ENCODE data around the gene ALOXE3. TPM values are rescaled to one million over a fixed set of nuclear protein-coding genes. Genes with fewer than 3 reads are reported as not detected.

Gene ALOXE3
- total and polyA plus RNA-seq, 4 donors: 0.12 to 0.68 (median 0.28) TPM; not detected in 1

DNA sequence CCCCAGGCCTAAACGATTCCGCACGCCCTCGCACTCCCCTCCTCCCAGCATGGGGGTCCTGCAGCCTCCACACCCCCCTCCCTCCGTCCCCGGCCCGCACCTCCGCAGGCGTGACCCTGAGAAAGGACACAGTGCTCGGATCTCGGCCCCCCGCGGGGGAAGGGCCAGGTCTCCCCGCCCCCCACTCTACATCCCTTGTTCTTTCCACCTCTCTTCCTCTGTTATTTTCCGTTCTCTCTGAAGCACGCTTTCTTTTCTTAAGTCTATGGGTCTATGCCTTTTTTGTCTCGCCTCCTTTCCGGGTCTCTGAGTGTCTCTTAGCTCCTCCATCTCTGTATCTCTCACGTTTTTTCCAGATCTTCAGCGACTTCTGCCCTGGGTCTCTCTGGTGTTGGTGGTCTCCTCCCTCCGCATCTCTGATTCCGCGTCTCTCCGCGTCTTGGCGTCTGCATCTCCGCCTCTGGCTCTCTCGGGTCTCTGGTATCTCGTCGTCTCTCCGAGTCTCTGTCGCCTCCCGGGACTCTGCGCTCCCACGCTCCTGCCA, 7.7 kb upstream of the ALOXE3 start:
- peak overlapping the region; percentile 29 to 51 for H3K27ac ChIP-seq (ENCODE audit: low read depth in 1 of 2, low read length in 1 of 2)
- WGBS, 2 donors: 1% methylated on average over 31 to 35 of the region's 35 CpGs
- peaks cover 0 to 51% (median 33%) of the 10 kb centered on the region in 5 donors for H3K4me1 ChIP-seq (ENCODE audit: control insufficient read depth in 5 of 5, insufficient read depth in 5 of 5, low read length in 5 of 5)
- peak overlapping the region; percentile 34 to 37 for H3K9ac ChIP-seq (ENCODE audit: insufficient read depth in 1 of 2, low read length in 2 of 2)
- H3K9me3 ChIP-seq (ENCODE audit: control insufficient read depth in 4 of 4, insufficient read depth in 3 of 4, low read length in 3 of 4): no peaks in the 10 kb centered on the region
- DNase-seq: peak in 1 of 3 donors; percentile 48
- peaks cover 0 to 56% (median 31%) of the 10 kb centered on the region in 3 donors for H3K27me3 ChIP-seq (ENCODE audit: control insufficient read depth in 3 of 3, insufficient read depth in 3 of 3, low read length in 2 of 3)
- TF ChIP-seq, protein P1, sequence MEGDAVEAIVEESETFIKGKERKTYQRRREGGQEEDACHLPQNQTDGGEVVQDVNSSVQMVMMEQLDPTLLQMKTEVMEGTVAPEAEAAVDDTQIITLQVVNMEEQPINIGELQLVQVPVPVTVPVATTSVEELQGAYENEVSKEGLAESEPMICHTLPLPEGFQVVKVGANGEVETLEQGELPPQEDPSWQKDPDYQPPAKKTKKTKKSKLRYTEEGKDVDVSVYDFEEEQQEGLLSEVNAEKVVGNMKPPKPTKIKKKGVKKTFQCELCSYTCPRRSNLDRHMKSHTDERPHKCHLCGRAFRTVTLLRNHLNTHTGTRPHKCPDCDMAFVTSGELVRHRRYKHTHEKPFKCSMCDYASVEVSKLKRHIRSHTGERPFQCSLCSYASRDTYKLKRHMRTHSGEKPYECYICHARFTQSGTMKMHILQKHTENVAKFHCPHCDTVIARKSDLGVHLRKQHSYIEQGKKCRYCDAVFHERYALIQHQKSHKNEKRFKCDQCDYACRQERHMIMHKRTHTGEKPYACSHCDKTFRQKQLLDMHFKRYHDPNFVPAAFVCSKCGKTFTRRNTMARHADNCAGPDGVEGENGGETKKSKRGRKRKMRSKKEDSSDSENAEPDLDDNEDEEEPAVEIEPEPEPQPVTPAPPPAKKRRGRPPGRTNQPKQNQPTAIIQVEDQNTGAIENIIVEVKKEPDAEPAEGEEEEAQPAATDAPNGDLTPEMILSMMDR (IDR thresholded peaks at IDR 0.05; ENCODE audit: control extremely low read depth, extremely low read depth): no peak
- H3K4me3 ChIP-seq: peak overlapping the region; percentile 34
- no peaks in the 10 kb centered on the region for H3K36me3 ChIP-seq (ENCODE audit: control insufficient read depth in 4 of 4, insufficient read depth in 4 of 4, low read length in 4 of 4)
- no peak for ATAC-seq (ENCODE audit: insufficient read depth, low FRiP score)

DNA sequence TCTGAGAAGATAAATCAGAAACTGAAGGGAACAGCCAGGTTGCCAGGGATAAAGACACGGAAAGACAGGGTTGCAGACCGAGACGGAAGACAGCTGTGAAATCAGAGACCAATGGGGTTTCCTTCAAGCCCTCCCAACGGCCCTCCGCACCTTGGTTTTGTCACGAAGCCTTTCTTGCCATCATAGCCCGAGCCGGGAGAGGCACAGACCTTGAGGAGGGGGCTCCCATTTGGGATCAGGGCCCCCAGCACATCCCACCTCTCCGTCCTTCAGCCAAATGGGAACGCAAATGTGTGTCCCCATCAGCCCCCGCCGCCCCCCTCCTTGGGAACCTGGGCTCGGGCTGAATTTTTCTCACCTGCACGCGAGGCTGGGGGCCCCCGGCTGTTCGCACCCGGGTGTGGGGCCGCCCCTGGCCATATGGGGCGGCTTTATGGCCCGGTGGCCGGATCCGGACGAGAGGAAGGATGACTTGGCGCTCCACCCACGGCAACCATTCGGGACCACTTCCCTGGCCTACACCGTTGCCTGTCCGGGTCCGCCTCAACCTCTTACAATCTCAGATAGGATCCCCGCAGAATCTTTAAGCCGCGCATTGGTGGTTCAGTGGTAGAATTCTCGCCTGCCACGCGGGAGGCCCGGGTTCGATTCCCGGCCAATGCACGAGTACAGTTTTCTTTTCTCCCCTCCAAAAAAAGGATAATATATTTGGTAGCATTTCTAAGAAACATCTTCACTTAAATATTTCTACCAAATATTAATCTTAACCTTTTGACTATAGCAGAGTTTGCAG, 7.0 kb upstream of the ALOXE3 start:
- 1% methylated on average over 40 of the region's 40 CpGs for WGBS, 2 donors
- Histone ChIP-seq H3K9me3 (ENCODE audit: control insufficient read depth in 4 of 4, insufficient read depth in 3 of 4, low read length in 3 of 4) (no peaks in the 10 kb centered on the region), H3K4me3 (no peak overlapping the region), H3K4me1 (ENCODE audit: control insufficient read depth in 5 of 5, insufficient read depth in 5 of 5, low read length in 5 of 5) (peaks cover 0 to 58% (median 33%) of the 10 kb centered on the region in 5 donors), H3K27ac (ENCODE audit: low read depth in 1 of 2, low read length in 1 of 2) (no peak overlapping the region), H3K36me3 (ENCODE audit: control insufficient read depth in 4 of 4, insufficient read depth in 4 of 4, low read length in 4 of 4) (no peaks in the 10 kb centered on the region), H3K9ac (ENCODE audit: insufficient read depth in 1 of 2, low read length in 2 of 2) (peak overlapping the region; percentile 37 to 50), H3K27me3 (ENCODE audit: control insufficient read depth in 3 of 3, insufficient read depth in 3 of 3, low read length in 2 of 3) (peaks cover 0 to 56% (median 32%) of the 10 kb centered on the region in 3 donors)
- DNase-seq: peak; percentile 91 to 93 (median 91)
- TF ChIP-seq, protein P1 (IDR thresholded peaks at IDR 0.05; ENCODE audit: control extremely low read depth, extremely low read depth): no peak
- peak; percentile 31 for ATAC-seq (ENCODE audit: insufficient read depth, low FRiP score)

DNA sequence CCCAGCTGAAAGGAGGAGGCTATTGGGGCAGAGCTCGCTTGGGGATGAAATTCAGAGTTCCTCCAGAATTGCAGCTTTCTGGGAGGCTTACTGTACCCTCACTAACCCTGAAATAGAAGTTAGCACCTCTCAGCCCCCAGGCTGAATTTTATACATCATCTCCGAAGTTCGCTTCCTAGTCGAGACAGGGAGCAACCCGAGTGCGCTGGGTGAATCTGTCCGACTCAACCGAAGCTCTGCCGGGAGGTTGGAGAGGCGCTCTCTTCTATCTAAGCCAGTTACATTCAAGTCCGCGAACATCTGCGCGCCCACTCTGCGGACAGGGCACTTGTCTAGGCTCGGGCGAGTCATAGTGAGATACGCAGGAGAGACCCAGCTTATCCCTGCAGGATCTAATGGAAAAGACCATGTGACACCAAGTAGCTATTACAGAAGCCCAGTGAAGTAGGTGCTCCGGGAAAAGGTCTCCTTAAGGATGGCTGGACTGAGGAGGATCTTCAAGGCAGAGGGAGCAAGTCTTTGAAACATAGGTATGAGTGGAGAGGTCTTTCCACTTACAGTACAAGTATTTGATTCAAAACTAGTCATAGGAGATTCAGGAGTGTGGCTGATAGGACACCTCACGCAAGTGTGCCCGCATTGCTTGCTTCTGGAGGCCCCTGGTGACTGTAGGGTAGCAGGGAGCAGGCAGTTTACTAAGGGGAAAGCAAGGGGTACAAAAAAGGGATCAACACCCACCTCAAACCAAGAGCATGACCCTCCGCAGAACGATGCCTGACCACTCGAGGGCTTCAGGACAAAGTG, 6.2 kb upstream of the ALOXE3 start:
- Histone ChIP-seq H3K4me1 (ENCODE audit: control insufficient read depth in 5 of 5, insufficient read depth in 5 of 5, low read length in 5 of 5) (peaks cover 0 to 60% (median 33%) of the 10 kb centered on the region in 5 donors), H3K27me3 (ENCODE audit: control insufficient read depth in 3 of 3, insufficient read depth in 3 of 3, low read length in 2 of 3) (peaks cover 0 to 51% (median 29%) of the 10 kb centered on the region in 3 donors), H3K27ac (ENCODE audit: low read depth in 1 of 2, low read length in 1 of 2) (no peak overlapping the region), H3K9ac (ENCODE audit: insufficient read depth in 1 of 2, low read length in 2 of 2) (peak overlapping the region in 1 of 2 donors; percentile 50), H3K36me3 (ENCODE audit: control insufficient read depth in 4 of 4, insufficient read depth in 4 of 4, low read length in 4 of 4) (no peaks in the 10 kb centered on the region), H3K9me3 (ENCODE audit: control insufficient read depth in 4 of 4, insufficient read depth in 3 of 4, low read length in 3 of 4) (no peaks in the 10 kb centered on the region), H3K4me3 (peak overlapping the region; percentile 29)
- TF ChIP-seq, protein P1 (IDR thresholded peaks at IDR 0.05; ENCODE audit: control extremely low read depth, extremely low read depth): no peak
- 2 to 4% methylated on average over 24 of the region's 24 CpGs for WGBS, 2 donors
- no peak for ATAC-seq (ENCODE audit: insufficient read depth, low FRiP score)
- peak in 1 of 3 donors; percentile 25 for DNase-seq

Measured in lung (tissue), 12 donors.